Naive thymus-derived CD4-positive, alpha-beta T cell (primary cell): Measurements from ENCODE around the gene ZNF92. TPM values are rescaled to one million over a fixed set of nuclear protein-coding genes. Genes with fewer than 3 reads are reported as not detected.
"Not testable (repeated sequence)": the region's sequence is repeated elsewhere in the genome, so short reads cannot be mapped to it uniquely, and the experiment has no call there.

Experiments used
- ATAC-seq: fragments of 150-1000 bp; cut with Tn5 transposase; 2 replicates; pipeline ENCODE4 v1.10.0; 2021; ENCODE audit warnings: mild to moderate bottlenecking, moderate library complexity
- CTCF ChIA-PET: fragments of 350-600 bp; sonication (Branson Sonifier 250); formaldehyde crosslinking; loops from one replicate; lab custom pipeline; 2021; ENCODE audit warnings: antibody characterized with exemption; lab: Charles Lee
- POLR2A ChIA-PET: fragments of 350-600 bp; sonication (Branson Sonifier 250); formaldehyde crosslinking; loops from one replicate; lab custom pipeline; 2021; ENCODE audit warnings: antibody characterized with exemption, inconsistent platforms; lab: Charles Lee
- DNase-seq, 9 donors: peaks; one replicate each; pipeline versions ENCODE4 v3.0.0 to v3.0.0-alpha.2; 2020 to 2022; ENCODE audit warnings: mixed read lengths in 1 of 9
- H3K27ac ChIP-seq: one replicate; pipeline ENCODE4 v1.7.0; 2013; ENCODE audit warnings: mild to moderate bottlenecking, low read depth, low read length, moderate library complexity
- H3K27me3 ChIP-seq, 2 donors: one replicate each; pipeline ENCODE4 v1.7.0; 2013; ENCODE audit warnings: low read length in 2 of 2, mild to moderate bottlenecking in 2 of 2, moderate library complexity in 2 of 2; ENCODE audit not compliant: control insufficient read depth in 2 of 2, insufficient read depth in 2 of 2
- H3K36me3 ChIP-seq, 3 experiments: 1 replicate in 2 of 3; 2 replicates in 1 of 3; pipeline ENCODE4 v1.7.0; 2013; ENCODE audit warnings: low read length in 3 of 3, mild to moderate bottlenecking in 3 of 3, moderate library complexity in 1 of 3; ENCODE audit not compliant: insufficient read depth in 3 of 3, control insufficient read depth in 2 of 3
- H3K4me1 ChIP-seq, 2 donors: one replicate each; pipeline ENCODE4 v1.7.0; 2013; ENCODE audit warnings: low read length in 2 of 2, mild to moderate bottlenecking in 2 of 2, moderate library complexity in 1 of 2; ENCODE audit not compliant: control insufficient read depth in 2 of 2, insufficient read depth in 2 of 2
- H3K4me3 ChIP-seq: 2 replicates; pipeline ENCODE4 v1.7.0; 2013; ENCODE audit warnings: mild to moderate bottlenecking, low read length
- H3K9me3 ChIP-seq, 3 experiments: 1 replicate in 2 of 3; 2 replicates in 1 of 3; pipeline ENCODE4 v1.7.0; 2013; ENCODE audit warnings: low read length in 3 of 3; ENCODE audit not compliant: control insufficient read depth in 2 of 3
- H3K27ac Mint-ChIP-seq, 9 donors: one replicate each; pipeline ENCODE4 v1.8.0; 2020 to 2022; ENCODE audit warnings: mixed read lengths in 9 of 9, mild to moderate bottlenecking in 8 of 9, moderate library complexity in 5 of 9, inconsistent platforms in 2 of 9
- H3K27me3 Mint-ChIP-seq, 5 donors: one replicate each; pipeline ENCODE4 v1.8.0; 2021 to 2022; ENCODE audit warnings: mixed read lengths in 5 of 5, mild to moderate bottlenecking in 1 of 5
- H3K36me3 Mint-ChIP-seq, 5 donors: one replicate each; pipeline ENCODE4 v1.8.0; 2020 to 2022; ENCODE audit warnings: mixed read lengths in 5 of 5, mild to moderate bottlenecking in 3 of 5, inconsistent platforms in 1 of 5
- H3K4me1 Mint-ChIP-seq, 7 donors: one replicate each; pipeline ENCODE4 v1.8.0; 2020 to 2022; ENCODE audit warnings: mixed read lengths in 7 of 7, mild to moderate bottlenecking in 3 of 7, inconsistent platforms in 1 of 7
- H3K4me3 Mint-ChIP-seq, 10 donors: one replicate each; pipeline ENCODE4 v1.8.0; 2020 to 2022; ENCODE audit warnings: mild to moderate bottlenecking in 10 of 10, mixed read lengths in 10 of 10, moderate library complexity in 6 of 10, inconsistent platforms in 2 of 10
- H3K9me3 Mint-ChIP-seq, 11 donors: one replicate each; pipeline ENCODE4 v1.8.0; 2020 to 2022; ENCODE audit warnings: mixed read lengths in 11 of 11, mild to moderate bottlenecking in 4 of 11, inconsistent platforms in 1 of 11, moderate library complexity in 1 of 11
- intact Hi-C, 2 donors: fragments of 100-400 bp; cut with micrococcal nuclease; formaldehyde crosslinking; loops; one replicate each; pipeline ENCODE4 v1.15.1; 2023
- polyA plus RNA-seq, 2 donors: library from polyadenylated mRNA; unstranded; fragments of 300-500 nt; fragmentation: Illumina TruSeq; gene quantifications; one replicate each; pipeline ENCODE4 v1.2.3, GENCODE V29; 2021
- total RNA-seq, 6 experiments: library from RNA in 5 of 6; stranded (reverse) in 5 of 6; gene quantifications; 1 replicate in 5 of 6; 2 replicates in 1 of 6; pipeline ENCODE4 v1.2.3 and lab custom pipeline; 2021 to 2026

Gene ZNF92
- total and polyA plus RNA-seq, 7 experiments from 2014 or later, result 8.4 to 22.5 (median 18.5) TPM

- CTCF ChIA-PET, result no interaction called here
- Mint-ChIP-seq H3K36me3 (peaks cover 13 to 82% (median 68%) of the 10 kb centered on the region in 5 donors), H3K4me3 (no peak overlapping the region), H3K9me3 (peaks cover 0 to 68% (median 5%) of the 10 kb centered on the region in 11 donors), H3K27ac (no peak overlapping the region), H3K27me3 (no peaks in the 10 kb centered on the region), H3K4me1 (peaks cover 7 to 47% (median 24%) of the 10 kb centered on the region in 7 donors)
- no peaks in the 10 kb centered on the region for H3K9me3 ChIP-seq
- H3K4me3 ChIP-seq, result no peak overlapping the region
- H3K27me3 ChIP-seq, result no peaks in the 10 kb centered on the region
- ATAC-seq (no peak), DNase-seq (no peak)
- H3K27ac ChIP-seq, result no peak overlapping the region
- peaks cover 0 to 10% of the 10 kb centered on the region in 2 donors for H3K4me1 ChIP-seq
- intact Hi-C loops, result no loop called here
- POLR2A ChIA-PET, result no interaction called here
- H3K36me3 ChIP-seq, result peaks cover 0 to 42% (median 0%) of the 10 kb centered on the region in 3 experiments
These were observed 14.2 kb downstream of the ZNF92 start for GRCh38 chr7:65387891-65388290.

DNA sequence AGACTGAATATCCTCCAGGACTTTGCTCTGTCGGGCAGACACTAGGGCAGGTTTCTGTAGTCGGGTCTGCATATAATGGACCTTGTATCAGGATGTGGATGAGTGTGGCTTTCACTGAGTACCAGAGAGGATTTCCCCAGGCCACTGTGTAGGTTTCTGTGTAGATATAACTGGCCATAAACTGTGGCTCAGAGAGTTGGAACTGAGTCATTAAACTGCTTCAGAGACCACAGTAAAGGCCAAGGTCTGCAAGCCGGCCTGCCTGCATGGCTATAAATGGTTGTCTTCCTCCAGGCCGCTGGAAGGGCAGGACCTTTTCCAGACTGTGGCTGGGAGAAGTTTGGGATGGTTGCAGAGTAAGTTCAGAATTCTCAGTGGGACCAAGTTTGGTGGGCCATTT lies 16.9 kb downstream of the ZNF92 start:
- Mint-ChIP-seq H3K27me3 (no peaks in the 10 kb centered on the region), H3K4me3 (no peak overlapping the region), H3K9me3 (peaks cover 0 to 79% (median 24%) of the 10 kb centered on the region in 11 donors), H3K4me1 (peaks cover under 1 to 28% (median 10%) of the 10 kb centered on the region in 7 donors), H3K36me3 (peaks cover 17 to 84% (median 79%) of the 10 kb centered on the region in 5 donors), H3K27ac (no peak overlapping the region)
- Histone ChIP-seq H3K4me1 (peaks cover 0 to 13% of the 10 kb centered on the region in 2 donors), H3K4me3 (no peak overlapping the region), H3K9me3 (peaks cover 0 to 5% (median 2%) of the 10 kb centered on the region in 3 experiments), H3K27ac (no peak overlapping the region), H3K27me3 (no peaks in the 10 kb centered on the region), H3K36me3 (peaks cover 0 to 55% (median 0%) of the 10 kb centered on the region in 3 experiments)
- DNase-seq (no peak), ATAC-seq (no peak)
- ChIA-PET POLR2A (no interaction called here), CTCF (no interaction called here)
- intact Hi-C loops, result no loop called here

DNA sequence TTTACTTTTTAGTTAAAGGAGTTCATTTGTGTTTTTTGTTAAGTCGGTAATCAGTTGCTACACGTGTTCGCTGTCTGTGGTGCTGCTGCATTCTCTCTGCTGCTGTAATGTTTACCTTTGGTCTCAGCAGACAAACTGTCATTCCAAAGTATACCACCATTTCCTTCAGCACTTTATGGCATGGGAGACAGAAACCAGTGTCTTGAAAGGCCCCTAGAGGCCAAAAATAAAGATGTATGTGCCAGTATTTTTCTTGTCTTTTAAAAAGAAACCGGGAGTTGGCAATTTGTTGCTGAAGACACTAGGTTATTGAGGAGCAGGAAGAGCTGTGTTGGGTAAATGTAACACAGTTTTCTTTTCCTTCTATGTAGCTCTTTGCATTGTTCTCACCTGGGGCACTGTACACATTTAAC lies 24.1 kb downstream of the ZNF92 start:
- intact Hi-C loops, result no loop called here
- H3K27me3 Mint-ChIP-seq, result no peaks in the 10 kb centered on the region
- no peak for ATAC-seq
- peaks cover 0 to 86% (median 49%) of the 10 kb centered on the region in 11 donors for H3K9me3 Mint-ChIP-seq
- H3K27ac ChIP-seq, result no peak overlapping the region
- peaks cover 22 to 74% (median 72%) of the 10 kb centered on the region in 5 donors for H3K36me3 Mint-ChIP-seq
- peaks cover 10 to 48% (median 20%) of the 10 kb centered on the region in 3 experiments for H3K36me3 ChIP-seq
- no peak overlapping the region for H3K4me3 ChIP-seq
- H3K4me3 Mint-ChIP-seq, result no peak overlapping the region
- peaks cover 0 to 10% (median 7%) of the 10 kb centered on the region in 7 donors for H3K4me1 Mint-ChIP-seq
- no peaks in the 10 kb centered on the region for H3K27me3 ChIP-seq
- no peak overlapping the region for H3K27ac Mint-ChIP-seq
- CTCF ChIA-PET, result no interaction called here
- DNase-seq, result no peak
- POLR2A ChIA-PET, result no interaction called here
- peaks cover 0 to 13% of the 10 kb centered on the region in 2 donors for H3K4me1 ChIP-seq
- H3K9me3 ChIP-seq, result peaks cover 0 to 29% (median 11%) of the 10 kb centered on the region in 3 experiments

DNA sequence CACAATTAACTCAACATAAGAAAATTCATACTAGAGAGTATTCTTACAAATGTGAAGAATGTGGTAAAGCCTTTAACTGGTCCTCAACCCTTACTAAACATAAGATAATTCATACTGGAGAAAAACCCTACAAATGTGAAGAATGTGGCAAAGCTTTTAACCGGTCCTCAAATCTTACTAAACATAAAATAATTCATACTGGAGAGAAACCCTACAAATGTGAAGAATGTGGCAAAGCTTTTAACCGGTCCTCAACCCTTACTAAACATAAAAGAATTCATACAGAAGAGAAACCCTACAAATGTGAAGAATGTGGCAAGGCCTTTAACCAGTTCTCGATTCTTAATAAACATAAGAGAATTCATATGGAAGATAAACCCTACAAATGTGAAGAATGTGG lies 25.0 kb downstream of the ZNF92 start:
- H3K4me3 ChIP-seq, POLR2A ChIA-PET, H3K4me3 Mint-ChIP-seq, intact Hi-C loops, DNase-seq, H3K27me3 ChIP-seq, H3K27me3 Mint-ChIP-seq, H3K4me1 Mint-ChIP-seq, ATAC-seq, CTCF ChIA-PET, H3K27ac ChIP-seq, H3K27ac Mint-ChIP-seq: not testable (repeated sequence)
- Histone ChIP-seq H3K4me1 (peaks cover 0 to 13% of the 10 kb centered on the region in 2 donors), H3K36me3 (peaks cover 10 to 43% (median 20%) of the 10 kb centered on the region in 3 experiments), H3K9me3 (peaks cover 0 to 37% (median 11%) of the 10 kb centered on the region in 3 experiments)
- Mint-ChIP-seq H3K36me3 (peaks cover 22 to 67% (median 66%) of the 10 kb centered on the region in 5 donors), H3K9me3 (peaks cover 0 to 88% (median 57%) of the 10 kb centered on the region in 11 donors)

GRCh38 chr7:65399101-65399500 lies 25.4 kb downstream of the ZNF92 start:
- Mint-ChIP-seq H3K36me3 (peaks cover 22 to 64% (median 62%) of the 10 kb centered on the region in 5 donors), H3K9me3 (peaks cover 0 to 88% (median 59%) of the 10 kb centered on the region in 11 donors)
- Histone ChIP-seq H3K4me1 (peaks cover 0 to 13% of the 10 kb centered on the region in 2 donors), H3K36me3 (peaks cover 10 to 43% (median 20%) of the 10 kb centered on the region in 3 experiments), H3K9me3 (peaks cover 0 to 41% (median 13%) of the 10 kb centered on the region in 3 experiments)
- H3K4me3 Mint-ChIP-seq, intact Hi-C loops, H3K4me1 Mint-ChIP-seq, ATAC-seq, CTCF ChIA-PET, DNase-seq, H3K27me3 ChIP-seq, H3K27ac ChIP-seq, H3K4me3 ChIP-seq, H3K27me3 Mint-ChIP-seq, POLR2A ChIA-PET, H3K27ac Mint-ChIP-seq: not testable (repeated sequence)

GRCh38 chr7:65404020-65404419 lies 30.4 kb downstream of the ZNF92 start:
- Histone ChIP-seq H3K36me3 (peaks cover 5 to 8% (median 6%) of the 10 kb centered on the region in 3 experiments), H3K4me3 (no peak overlapping the region), H3K9me3 (peaks cover 0 to 64% (median 9%) of the 10 kb centered on the region in 3 experiments), H3K27ac (no peak overlapping the region), H3K27me3 (no peaks in the 10 kb centered on the region), H3K4me1 (no peaks in the 10 kb centered on the region)
- ChIA-PET POLR2A (interaction anchor here (0.7 kb wide), 1 partner anchor 1195 kb away, joined by 7 read pairs; no protein-coding TSS in a partner anchor), CTCF (no interaction called here)
- Mint-ChIP-seq H3K4me3 (no peak overlapping the region), H3K27ac (no peak overlapping the region), H3K9me3 (peaks cover 5 to 91% (median 51%) of the 10 kb centered on the region in 11 donors), H3K27me3 (peaks cover 0 to 5% (median 3%) of the 10 kb centered on the region in 5 donors), H3K4me1 (no peaks in the 10 kb centered on the region), H3K36me3 (peaks cover 19 to 36% (median 24%) of the 10 kb centered on the region in 5 donors)
- no peak for ATAC-seq
- DNase-seq, result no peak
- intact Hi-C loops, result no loop called here

DNA sequence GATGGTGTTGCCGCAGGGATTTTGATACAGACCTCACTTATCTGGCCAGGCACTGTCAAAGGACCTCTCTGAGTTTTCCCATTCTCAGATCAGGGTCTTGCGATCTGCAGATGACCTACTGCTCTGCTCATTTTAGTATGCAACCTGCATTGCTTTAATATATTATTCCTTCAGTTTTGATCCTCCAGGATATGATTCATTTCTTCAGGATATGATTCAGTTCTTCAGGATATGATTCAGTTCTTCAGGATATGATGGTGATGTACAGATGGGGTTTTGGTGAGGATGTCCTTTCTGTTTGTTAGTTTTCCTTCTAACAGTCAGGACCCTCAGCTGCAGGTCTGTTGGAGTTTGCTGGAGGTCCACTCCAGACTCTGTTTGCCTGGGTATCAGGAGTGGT lies 33.1 kb downstream of the ZNF92 start:
- peaks cover 0 to 57% (median 9%) of the 10 kb centered on the region in 3 experiments for H3K9me3 ChIP-seq
- DNase-seq, H3K4me1 Mint-ChIP-seq, H3K4me3 Mint-ChIP-seq, H3K27me3 Mint-ChIP-seq, intact Hi-C loops, H3K36me3 ChIP-seq, ATAC-seq, CTCF ChIA-PET, H3K4me1 ChIP-seq, POLR2A ChIA-PET, H3K27me3 ChIP-seq, H3K4me3 ChIP-seq, H3K27ac ChIP-seq, H3K27ac Mint-ChIP-seq: not testable (repeated sequence)
- Mint-ChIP-seq H3K36me3 (peaks cover 0 to 17% (median 14%) of the 10 kb centered on the region in 5 donors), H3K9me3 (peaks cover 5 to 75% (median 45%) of the 10 kb centered on the region in 11 donors)
